Smooth muscle cell (in vitro differentiated cells): ENCODE measurements around the gene TBATA. TPM values are rescaled to one million over a fixed set of nuclear protein-coding genes. Genes with fewer than 3 reads are reported as not detected.

Experiments used
- DNase-seq: peaks from one replicate; lab custom pipeline; 2025; ENCODE audit not compliant: unreplicated experiment; lab: John Stamatoyannopoulos, UW
- H2AFZ ChIP-seq: fragments of 200-600 bp; sonication (generic); 2 replicates; pipeline ENCODE4 v1.6.0; 2016; ENCODE audit warnings: antibody characterized with exemption, low read depth, mild to moderate bottlenecking
- H3F3A ChIP-seq: fragments of 200-600 bp; sonication (generic); 2 replicates; pipeline ENCODE4 v1.6.0; 2017; ENCODE audit warnings: antibody characterized with exemption, low read depth
- H3K27ac ChIP-seq: fragments of 200-600 bp; sonication (generic); 2 replicates; pipeline ENCODE4 v1.5.1; 2016; ENCODE audit warnings: low read depth, mild to moderate bottlenecking
- H3K27me3 ChIP-seq: fragments of 200-600 bp; sonication (generic); 2 replicates; pipeline ENCODE4 v1.6.1; 2016; ENCODE audit warnings: low read depth, mild to moderate bottlenecking
- H3K36me3 ChIP-seq: fragments of 200-600 bp; sonication (generic); 2 replicates; pipeline ENCODE4 v1.5.1; 2016; ENCODE audit warnings: low read depth
- H3K4me1 ChIP-seq: fragments of 200-600 bp; sonication (generic); 2 replicates; pipeline ENCODE4 v1.5.1; 2016; ENCODE audit warnings: low read depth
- H3K4me2 ChIP-seq: fragments of 200-600 bp; sonication (generic); 2 replicates; pipeline ENCODE4 v1.6.0; 2016; ENCODE audit warnings: mild to moderate bottlenecking
- H3K4me3 ChIP-seq: fragments of 200-600 bp; sonication (generic); 2 replicates; pipeline ENCODE4 v1.5.1; 2016; ENCODE audit warnings: mild to moderate bottlenecking
- H3K79me2 ChIP-seq: fragments of 200-600 bp; sonication (generic); 2 replicates; pipeline ENCODE4 v1.6.0; 2016; ENCODE audit warnings: low read depth, mild to moderate bottlenecking
- H3K9ac ChIP-seq: fragments of 200-600 bp; sonication (generic); 2 replicates; pipeline ENCODE4 v1.6.0; 2016; ENCODE audit warnings: low read depth
- H3K9me3 ChIP-seq: fragments of 200-600 bp; sonication (generic); replicated peaks from 2 replicates; pipeline ENCODE4 v1.5.1; 2016; ENCODE audit warnings: low read depth
- H4K20me1 ChIP-seq: fragments of 200-600 bp; sonication (generic); 2 replicates; pipeline ENCODE4 v1.6.0; 2016; ENCODE audit warnings: low read depth
- CTCF ChIP-seq: fragments of 200-600 bp; sonication (generic); IDR thresholded peaks from 2 replicates; pipeline ENCODE4 v1.5.1; 2017; ENCODE audit warnings: borderline replicate concordance, mild to moderate bottlenecking, antibody characterized with exemption; ENCODE audit not compliant: insufficient read depth, poor library complexity, severe bottlenecking
- WGBS: methylation state at CpG from one replicate; pipeline ENCODE4 v1.1.7; 2016; ENCODE audit warnings: low lambda C conversion rate; 5-methylcytosine and 5-hydroxymethylcytosine counted together
- polyA plus RNA-seq: library from polyadenylated mRNA; unstranded; fragments of >200 nt; fragmentation: Nextera tagmentation; extraction: Ambion mirVana; gene quantifications from 2 replicates; pipeline ENCODE4 v1.2.1, GENCODE V29; 2016
- total RNA-seq: library from RNA; depleted of rRNA; stranded (reverse); fragments of >200 nt; gene quantifications from 2 replicates; pipeline ENCODE4 v1.2.3, GENCODE V29; 2014

The TBATA gene
- total and polyA plus RNA-seq, 2 experiments from 2014 or later = not detected

DNA sequence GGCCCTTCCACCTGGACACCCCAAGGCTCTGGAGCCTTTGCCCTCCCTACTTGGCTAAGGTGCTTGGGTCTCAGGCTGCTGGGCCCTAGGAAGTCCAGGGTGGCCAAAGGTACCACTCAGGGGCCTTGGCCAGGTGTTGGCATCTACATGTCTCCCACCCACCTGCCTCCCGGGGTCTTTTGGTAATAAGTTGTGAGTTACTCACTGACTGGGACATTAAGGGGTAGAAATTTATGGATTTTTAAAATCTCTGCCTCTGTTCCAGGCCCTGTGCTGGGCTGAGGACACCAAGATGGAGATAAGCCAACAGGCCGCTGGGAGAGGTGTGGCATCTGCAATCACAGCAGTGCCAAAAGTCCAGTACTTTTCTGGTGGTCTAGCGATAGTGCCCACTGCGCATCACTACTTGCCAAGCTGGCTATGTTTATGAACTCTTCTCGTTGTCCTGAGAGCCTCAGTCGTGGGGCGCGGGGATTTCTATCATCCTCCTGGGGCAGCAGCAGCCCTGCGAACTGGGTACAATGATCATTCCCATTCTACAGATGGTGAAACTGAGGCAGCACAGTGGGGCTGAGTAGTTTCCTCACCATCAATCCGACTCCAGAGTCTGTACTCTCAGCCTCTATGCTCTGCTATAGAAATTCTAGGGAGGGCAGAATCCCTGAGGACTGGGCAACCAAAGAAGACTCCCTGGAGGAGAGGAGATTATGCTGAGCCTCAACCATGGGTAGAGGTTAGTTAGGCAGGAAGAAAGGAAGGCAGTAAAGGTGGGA lies 36.2 kb downstream of the TBATA start:
- H3F3A ChIP-seq = no peaks in the 10 kb centered on the region
- H3K4me3 ChIP-seq = no peak overlapping the region
- H3K9ac ChIP-seq = no peak overlapping the region
- H3K36me3 ChIP-seq = no peaks in the 10 kb centered on the region
- no peaks in the 10 kb centered on the region for H3K79me2 ChIP-seq
- H3K4me2 ChIP-seq = no peak overlapping the region
- 95% methylated on average over 10 of the region's 10 CpGs for WGBS
- no peaks in the 10 kb centered on the region for H3K9me3 ChIP-seq
- H3K27me3 ChIP-seq = no peaks in the 10 kb centered on the region
- H2AFZ ChIP-seq = no peak overlapping the region
- no peaks in the 10 kb centered on the region for H4K20me1 ChIP-seq
- no peak for DNase-seq
- H3K4me1 ChIP-seq = no peaks in the 10 kb centered on the region
- no peak overlapping the region for H3K27ac ChIP-seq
- no peak for TF ChIP-seq CTCF

GRCh38 chr10:70748305-70748704 lies 36.9 kb downstream of the TBATA start:
- no peaks in the 10 kb centered on the region for H3K27me3 ChIP-seq
- WGBS = 100% methylated on average over 2 of the region's 3 CpGs

DNA sequence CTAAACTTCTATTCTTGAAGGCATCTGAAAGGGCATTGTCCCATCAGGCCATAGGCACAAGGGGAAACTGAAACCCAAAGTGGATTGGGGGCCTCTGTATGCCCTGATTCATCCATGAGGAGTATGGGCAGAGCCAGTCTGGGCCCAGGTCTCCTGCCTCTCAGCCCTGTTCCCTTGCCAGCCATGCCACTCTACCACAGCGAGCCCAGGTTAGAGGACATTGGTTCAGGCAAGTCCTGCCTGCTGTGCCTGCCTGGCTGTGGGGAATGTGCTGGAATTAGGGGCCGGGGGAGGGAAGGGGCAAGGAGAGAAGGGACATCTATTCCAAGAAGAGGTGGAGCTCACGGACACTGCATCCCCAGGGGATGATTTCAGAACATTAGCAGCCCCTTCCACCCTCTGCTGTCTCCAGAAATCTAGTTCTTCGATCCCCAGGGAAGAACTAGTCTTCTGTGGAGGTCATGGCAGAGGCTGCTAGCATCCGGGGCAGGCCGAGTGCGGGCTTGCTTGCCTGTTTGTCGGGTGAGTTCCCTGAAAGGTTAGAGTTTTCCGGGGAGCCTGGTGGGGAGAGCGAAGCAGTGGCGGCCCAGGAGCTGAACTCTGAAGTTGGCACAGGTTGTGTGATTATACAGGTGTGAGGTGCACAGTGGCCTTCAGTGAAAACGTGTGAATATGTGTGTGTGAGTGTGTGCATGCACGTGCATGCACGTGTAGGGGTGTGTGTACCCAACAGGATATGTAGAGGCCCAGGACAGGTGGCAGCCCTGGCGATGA lies 37.8 kb downstream of the TBATA start:
- Histone ChIP-seq H4K20me1 (no peaks in the 10 kb centered on the region), H3K9me3 (no peaks in the 10 kb centered on the region), H3K9ac (no peak overlapping the region), H3K27ac (no peak overlapping the region), H3K79me2 (no peaks in the 10 kb centered on the region), H3F3A (no peaks in the 10 kb centered on the region), H3K27me3 (no peaks in the 10 kb centered on the region), H2AFZ (no peak overlapping the region), H3K4me1 (no peaks in the 10 kb centered on the region), H3K4me3 (no peak overlapping the region), H3K4me2 (no peak overlapping the region), H3K36me3 (no peaks in the 10 kb centered on the region)
- DNase-seq = no peak
- 91% methylated on average over 15 of the region's 15 CpGs for WGBS
- TF ChIP-seq CTCF = no peak

More at GRCh38 chr10:70748305-70748704, 36.9 kb downstream of the TBATA start:
- Histone ChIP-seq H3K9me3 (no peaks in the 10 kb centered on the region), H3K4me1 (no peaks in the 10 kb centered on the region), H3K9ac (no peak overlapping the region), H3K4me2 (no peak overlapping the region), H3K4me3 (no peak overlapping the region), H3K36me3 (no peaks in the 10 kb centered on the region), H2AFZ (no peak overlapping the region), H3F3A (no peaks in the 10 kb centered on the region), H4K20me1 (no peaks in the 10 kb centered on the region), H3K27ac (no peak overlapping the region), H3K79me2 (no peaks in the 10 kb centered on the region)
- no peak for TF ChIP-seq CTCF
- DNase-seq = no peak
